OCI-LY7 (cell line): ENCODE measurements around the gene ABHD6. TPM values are rescaled to one million over a fixed set of nuclear protein-coding genes. Genes with fewer than 3 reads are reported as not detected.

Source experiments
- BruUV-seq: library from RNA; stranded (reverse); fragments of 400-500 nt; replicated peaks from 2 replicates; lab custom pipeline; 2021; lab: Mats Ljungman, UMichigan
- CTCF ChIA-PET: fragments of 300-600 bp; sonication (Branson Sonifier 250); formaldehyde crosslinking; loops from one replicate; lab custom pipeline; 2022; ENCODE audit warnings: antibody characterized with exemption; ENCODE audit not compliant: unreplicated experiment; lab: Charles Lee
- POLR2A ChIA-PET: fragments of 300-600 bp; sonication (Branson Sonifier 250); formaldehyde crosslinking; loops from one replicate; lab custom pipeline; 2022; ENCODE audit warnings: antibody characterized with exemption; lab: Charles Lee
- DNase-seq: peaks from one replicate; pipeline ENCODE4 v3.0.0-alpha.2; 2015; ENCODE audit warnings: low spot score
- H2AFZ ChIP-seq: fragments of 200-600 bp; sonication (generic), shearing (Covaris generic); 2 replicates; pipeline ENCODE4 v1.6.1; 2014; ENCODE audit warnings: mild to moderate bottlenecking, antibody characterized with exemption, low read length, moderate library complexity
- H3K27ac ChIP-seq: fragments of 200-600 bp; sonication (generic); 2 replicates; pipeline ENCODE4 v1.5.1; 2014; ENCODE audit warnings: mixed run types, low read depth, mild to moderate bottlenecking, moderate library complexity, low read length, inconsistent platforms; ENCODE audit not compliant: poor library complexity, severe bottlenecking
- H3K36me3 ChIP-seq: fragments of 200-600 bp; sonication (generic); 2 replicates; pipeline ENCODE4 v1.6.1; 2014; ENCODE audit warnings: mild to moderate bottlenecking, antibody characterized with exemption, low read length, moderate library complexity, mixed read lengths; ENCODE audit not compliant: insufficient read depth
- H3K4me1 ChIP-seq: fragments of 200-600 bp; sonication (generic); 2 replicates; pipeline ENCODE4 v1.5.1; 2014; ENCODE audit warnings: mild to moderate bottlenecking, low read length; ENCODE audit not compliant: insufficient read depth, poor library complexity, severe bottlenecking
- H3K4me2 ChIP-seq: fragments of 200-600 bp; sonication (generic); 2 replicates; pipeline ENCODE4 v1.6.1; 2014; ENCODE audit warnings: mild to moderate bottlenecking, low read length
- H3K4me3 ChIP-seq: fragments of 200-600 bp; sonication (generic); 2 replicates; pipeline ENCODE4 v1.5.1; 2014; ENCODE audit warnings: mild to moderate bottlenecking, low read depth, low read length; ENCODE audit not compliant: poor library complexity, severe bottlenecking
- H3K79me2 ChIP-seq: fragments of 200-600 bp; sonication (generic); 2 replicates; pipeline ENCODE4 v1.6.1; 2016; ENCODE audit warnings: low read depth, mild to moderate bottlenecking, low read length, moderate library complexity, mixed read lengths; ENCODE audit not compliant: insufficient read depth
- H3K9me2 ChIP-seq: fragments of 200-600 bp; sonication (generic); 2 replicates; pipeline ENCODE4 v1.6.1; 2016; ENCODE audit warnings: mild to moderate bottlenecking, low read length, mixed read lengths; ENCODE audit not compliant: insufficient read depth
- H3K9me3 ChIP-seq: fragments of 200-600 bp; sonication (generic); 2 replicates; pipeline ENCODE4 v1.6.1; 2014; ENCODE audit warnings: mild to moderate bottlenecking, mixed run types, low read length, mixed read lengths
- H4K20me1 ChIP-seq: fragments of 200-600 bp; sonication (generic); 2 replicates; pipeline ENCODE4 v1.6.1; 2014; ENCODE audit warnings: mild to moderate bottlenecking, antibody characterized with exemption, low read length, moderate library complexity, mixed read lengths; ENCODE audit not compliant: insufficient read depth
- EZH2phosphoT487 ChIP-seq: fragments of 200-600 bp; sonication (generic); IDR thresholded peaks from 2 replicates; pipeline ENCODE4 v1.6.1; 2018; ENCODE audit warnings: low read depth, borderline replicate concordance, mild to moderate bottlenecking, mixed run types, antibody characterized with exemption, low read length, moderate library complexity, mixed read lengths
- intact Hi-C: fragments of 100-400 bp; cut with micrococcal nuclease; formaldehyde crosslinking; loops from one replicate; pipeline ENCODE4 v1.10.0; 2022; ENCODE audit not compliant: unreplicated experiment
- total RNA-seq, 2 experiments: library from RNA; depleted of rRNA in 1 of 2; stranded (reverse); fragments of >200 nt in 1 of 2; shearing (Covaris generic) in 1 of 2; gene quantifications; 2 replicates each; pipeline ENCODE4 v1.2.3, GENCODE V29; 2014 to 2022
- TF ChIP-seq, protein P1 (sequence below): fragments of 200-600 bp; sonication (generic); conservative IDR thresholded peaks from 2 replicates; pipeline ENCODE4 v1.5.1; 2014; ENCODE audit warnings: mild to moderate bottlenecking, antibody characterized with exemption, low read length, moderate library complexity, mixed read lengths

Gene ABHD6
- total RNA-seq, 2 experiments from 2014 or later: 5.8 to 10.7 TPM

DNA sequence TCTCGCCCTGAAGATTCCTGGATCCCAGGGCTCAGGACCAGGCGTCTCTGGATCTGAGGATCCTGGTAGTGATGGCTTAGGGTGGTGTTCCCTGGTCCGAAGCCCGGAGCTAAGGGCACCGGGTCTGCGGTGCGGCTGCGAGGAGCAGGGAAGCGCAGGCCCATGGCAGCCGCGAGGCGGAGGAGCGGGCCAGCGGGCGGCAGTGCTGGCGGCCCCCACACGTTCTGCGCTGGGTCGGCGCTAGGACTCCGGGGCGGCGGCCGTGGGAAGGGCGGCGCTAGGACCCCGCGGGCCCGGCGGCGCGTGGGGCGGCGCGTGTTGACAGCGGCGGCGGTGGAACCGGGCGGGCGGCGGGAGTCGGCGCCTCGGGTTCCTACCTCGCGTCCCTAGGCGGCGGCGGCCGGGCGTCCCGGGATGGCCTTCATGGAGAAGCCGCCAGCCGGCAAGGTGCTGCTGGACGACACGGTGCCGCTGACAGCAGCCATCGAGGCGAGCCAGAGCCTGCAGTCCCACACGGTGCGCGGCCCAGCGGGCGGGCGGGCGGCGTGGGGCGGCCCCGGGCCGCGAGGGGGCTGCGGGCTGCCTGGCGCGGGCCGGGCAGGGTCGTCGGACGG lies 95.1 kb downstream of the ABHD6 start, which contains the start of gene PXK:
Gene PXK (plus strand): TSS at position 318 of the 614 bp plus-strand sequence. CDS start 97 bp downstream, at position 415.
- H3K4me1 ChIP-seq: peaks cover 49% of the 10 kb centered on the region
- H3K4me3 ChIP-seq: peak within 1 kb of the TSS; percentile 80
- peaks cover 53% of the 10 kb centered on the region for H3K79me2 ChIP-seq
- H4K20me1 ChIP-seq: no peaks in the 10 kb centered on the region
- BruUV-seq: no TSS peak
- peak within 1 kb of the TSS; percentile 82 for H3K27ac ChIP-seq
- ChIA-PET POLR2A (interaction anchor here (0.6 to 19.4 kb wide), 6 partner anchors 12 to 100 kb away, joined by 3 to 711 read pairs (median 3); no protein-coding TSS in a partner anchor), CTCF (interaction anchor here (0.6 to 1.2 kb wide), 6 partner anchors 12 to 230 kb away, joined by 3 to 14 read pairs (median 6); no protein-coding TSS in a partner anchor)
- TF ChIP-seq EZH2phosphoT487: no peak
- TF ChIP-seq, protein P1, sequence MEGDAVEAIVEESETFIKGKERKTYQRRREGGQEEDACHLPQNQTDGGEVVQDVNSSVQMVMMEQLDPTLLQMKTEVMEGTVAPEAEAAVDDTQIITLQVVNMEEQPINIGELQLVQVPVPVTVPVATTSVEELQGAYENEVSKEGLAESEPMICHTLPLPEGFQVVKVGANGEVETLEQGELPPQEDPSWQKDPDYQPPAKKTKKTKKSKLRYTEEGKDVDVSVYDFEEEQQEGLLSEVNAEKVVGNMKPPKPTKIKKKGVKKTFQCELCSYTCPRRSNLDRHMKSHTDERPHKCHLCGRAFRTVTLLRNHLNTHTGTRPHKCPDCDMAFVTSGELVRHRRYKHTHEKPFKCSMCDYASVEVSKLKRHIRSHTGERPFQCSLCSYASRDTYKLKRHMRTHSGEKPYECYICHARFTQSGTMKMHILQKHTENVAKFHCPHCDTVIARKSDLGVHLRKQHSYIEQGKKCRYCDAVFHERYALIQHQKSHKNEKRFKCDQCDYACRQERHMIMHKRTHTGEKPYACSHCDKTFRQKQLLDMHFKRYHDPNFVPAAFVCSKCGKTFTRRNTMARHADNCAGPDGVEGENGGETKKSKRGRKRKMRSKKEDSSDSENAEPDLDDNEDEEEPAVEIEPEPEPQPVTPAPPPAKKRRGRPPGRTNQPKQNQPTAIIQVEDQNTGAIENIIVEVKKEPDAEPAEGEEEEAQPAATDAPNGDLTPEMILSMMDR: peak; percentile 49
- DNase-seq: peak; percentile 88
- H3K9me3 ChIP-seq: no peaks in the 10 kb centered on the region
- intact Hi-C loops: loop anchor here (1.0 to 5.0 kb wide), 3 partner anchors 82 to 159 kb away; partner anchors contain the start of gene PDHB
- H3K4me2 ChIP-seq: peak within 1 kb of the TSS; percentile 96
- H3K36me3 ChIP-seq: peaks cover 17% of the 10 kb centered on the region
- H2AFZ ChIP-seq: peak within 1 kb of the TSS; percentile 92
- H3K9me2 ChIP-seq: no peaks in the 10 kb centered on the region

DNA sequence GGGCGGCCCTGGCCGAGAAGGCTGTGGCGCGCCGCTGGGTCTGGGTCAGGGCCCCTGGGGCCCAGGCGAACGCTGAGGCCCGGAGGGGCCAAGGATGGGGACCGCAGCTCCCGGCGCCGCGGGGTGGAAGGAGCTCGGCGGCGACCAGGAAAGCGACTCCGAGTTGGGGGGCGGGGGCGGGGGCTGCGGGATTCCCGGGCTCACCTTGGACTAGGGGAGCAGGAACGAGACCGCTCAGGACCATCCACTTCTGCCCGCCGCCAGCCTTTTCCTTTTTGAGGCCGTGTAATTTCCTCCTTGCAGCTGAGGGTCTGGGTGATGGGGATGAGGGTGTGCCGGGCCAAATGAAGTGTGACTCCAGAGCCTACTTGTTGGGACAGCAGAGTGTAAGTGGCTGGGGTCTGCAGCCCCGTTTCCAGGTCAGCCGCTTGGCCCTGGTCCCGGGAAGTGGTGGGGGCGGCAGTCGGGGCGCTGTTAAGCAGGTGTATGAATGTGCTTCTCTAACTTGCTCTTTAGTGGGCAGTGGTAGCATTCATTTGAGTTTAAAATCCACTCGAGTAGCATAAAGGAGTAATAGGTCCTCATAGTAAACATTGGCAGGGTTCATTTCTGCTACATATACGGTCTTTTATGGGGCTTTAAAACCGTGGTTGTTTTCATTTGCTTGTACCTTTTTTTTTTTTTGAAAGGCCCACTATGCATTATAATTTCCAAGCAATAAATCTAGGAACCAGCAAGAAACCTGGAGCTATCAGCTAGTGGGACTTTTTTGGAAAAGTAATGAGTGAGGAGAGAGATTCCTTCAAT lies 95.8 kb downstream of the ABHD6 start:
- TF ChIP-seq, protein P1: peak; percentile 72
- no peak for TF ChIP-seq EZH2phosphoT487
- H3K4me2 ChIP-seq: peak overlapping the region; percentile 96

More for the DNA sequence above, 95.8 kb downstream of the ABHD6 start:
- TSS peak; percentile 54 for BruUV-seq
- Histone ChIP-seq H4K20me1 (no peaks in the 10 kb centered on the region), H3K27ac (peak overlapping the region; percentile 82), H3K4me3 (peak overlapping the region; percentile 80), H3K4me1 (peaks cover 56% of the 10 kb centered on the region), H2AFZ (peak overlapping the region; percentile 17; the same call in 1 of the 2 replicates), H3K9me2 (no peaks in the 10 kb centered on the region), H3K36me3 (peaks cover 24% of the 10 kb centered on the region), H3K79me2 (peaks cover 60% of the 10 kb centered on the region), H3K9me3 (no peaks in the 10 kb centered on the region)
- DNase-seq: peak; percentile 75
- intact Hi-C loops: loop anchor here (1.0 to 5.0 kb wide), 2 partner anchors 81 to 99 kb away; partner anchors contain the start of gene PDHB
- CTCF ChIA-PET: interaction anchor here (0.6 to 1.3 kb wide), 9 partner anchors 12 to 230 kb away, joined by 3 to 14 read pairs (median 4); no protein-coding TSS in a partner anchor
- POLR2A ChIA-PET: interaction anchor here (0.6 to 19.4 kb wide), 11 partner anchors 10 to 158 kb away, joined by 3 to 711 read pairs (median 3); partner anchors contain the start of genes HTD2 and RPP14
